Endometrial microvascular endothelial cells (primary cell): Measurements from ENCODE around the gene SNX18. TPM values are rescaled to one million over a fixed set of nuclear protein-coding genes. Genes with fewer than 3 reads are reported as not detected.

Experiments used
- in situ Hi-C: cut with HindIII; loops from 2 replicates; pipeline ENCODE4 v1.10.0; 2017; ENCODE audit warnings: low sequenced_read_pairs, low pct_unique_long_range_greater_than_20kb; ENCODE audit errors: inconsistent ontology term
- total RNA-seq: library from RNA; depleted of rRNA; stranded (reverse); fragments of >200 nt; gene quantifications from one replicate; pipeline ENCODE4 v1.2.3, GENCODE V29; 2015; ENCODE audit errors: inconsistent ontology term

The SNX18 gene
- total RNA-seq, 1 donor from 2014 or later: 39.2 TPM

DNA sequence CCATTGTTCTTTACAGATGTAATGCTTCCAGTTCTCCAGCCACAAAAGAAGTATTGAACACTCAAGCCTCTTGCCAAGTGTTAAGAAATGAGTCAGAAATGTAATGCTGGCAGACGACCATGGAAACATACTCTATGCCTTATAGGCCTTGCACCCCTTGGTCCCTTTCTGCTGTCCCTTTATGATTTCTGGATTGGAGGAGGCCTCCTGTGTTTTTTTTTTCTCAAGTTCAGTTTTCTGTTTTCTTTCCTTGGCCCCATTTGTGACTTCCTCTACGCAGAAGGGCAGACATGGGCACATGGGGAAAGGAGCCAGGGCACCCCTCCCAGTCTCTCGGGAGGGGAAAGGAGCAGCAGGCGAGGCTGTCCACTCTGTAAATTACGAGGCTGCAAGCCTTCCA lies 53.4 kb downstream of the SNX18 start:
- in situ Hi-C loops: no loop called here

GRCh38 chr5:54571462-54571861 lies 53.9 kb downstream of the SNX18 start:
- in situ Hi-C loops: no loop called here

GRCh38 chr5:54573812-54574489 lies 56.4 kb downstream of the SNX18 start:
- in situ Hi-C loops: no loop called here

GRCh38 chr5:54577528-54577927 lies 60.0 kb downstream of the SNX18 start:
- in situ Hi-C loops: no loop called here

GRCh38 chr5:54577937-54578653 lies 60.5 kb downstream of the SNX18 start:
- in situ Hi-C loops: no loop called here

GRCh38 chr5:54579591-54580295 lies 62.2 kb downstream of the SNX18 start:
- in situ Hi-C loops: no loop called here

GRCh38 chr5:54580997-54581811 lies 63.6 kb downstream of the SNX18 start:
- in situ Hi-C loops: no loop called here

DNA sequence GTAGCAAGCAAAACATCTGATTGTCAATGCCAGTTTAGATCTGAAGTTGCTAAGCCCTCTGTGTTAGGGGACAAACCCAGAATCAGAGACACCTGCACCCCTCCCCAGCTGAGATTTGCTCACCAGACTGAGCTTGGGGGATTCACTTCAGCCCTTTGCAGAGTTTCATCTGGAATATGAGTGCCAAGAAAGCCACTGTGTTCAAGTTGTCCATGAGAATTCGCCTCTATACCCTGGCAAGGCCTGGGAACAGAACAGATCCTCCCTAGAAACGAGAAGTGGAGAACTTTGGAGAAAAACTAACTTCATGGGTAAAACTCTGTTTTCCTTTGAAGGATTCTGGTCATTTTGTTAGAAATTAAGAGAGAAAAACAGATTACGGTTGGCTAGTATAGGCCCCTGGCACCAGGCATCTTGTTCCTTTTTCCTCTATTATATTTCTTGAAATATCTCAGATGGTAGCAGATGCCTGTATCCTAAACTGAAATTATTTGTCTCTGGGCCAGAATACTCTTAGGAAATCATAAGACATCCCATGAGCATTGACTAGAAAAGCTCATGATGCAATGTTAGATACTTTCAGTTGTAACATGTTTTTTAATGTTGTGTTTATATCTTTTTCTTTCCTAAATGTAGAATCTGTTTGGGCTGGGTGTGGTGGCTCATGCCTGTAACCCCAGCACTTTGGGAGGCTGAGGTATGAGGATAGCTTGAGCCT lies 64.4 kb downstream of the SNX18 start:
- in situ Hi-C loops: no loop called here

GRCh38 chr5:54586336-54586735 lies 68.8 kb downstream of the SNX18 start:
- in situ Hi-C loops: no loop called here

GRCh38 chr5:54589786-54590185 lies 72.2 kb downstream of the SNX18 start:
- in situ Hi-C loops: no loop called here

- in situ Hi-C loops: no loop called here
These were observed 73.3 kb downstream of the SNX18 start for GRCh38 chr5:54590824-54591223.

DNA sequence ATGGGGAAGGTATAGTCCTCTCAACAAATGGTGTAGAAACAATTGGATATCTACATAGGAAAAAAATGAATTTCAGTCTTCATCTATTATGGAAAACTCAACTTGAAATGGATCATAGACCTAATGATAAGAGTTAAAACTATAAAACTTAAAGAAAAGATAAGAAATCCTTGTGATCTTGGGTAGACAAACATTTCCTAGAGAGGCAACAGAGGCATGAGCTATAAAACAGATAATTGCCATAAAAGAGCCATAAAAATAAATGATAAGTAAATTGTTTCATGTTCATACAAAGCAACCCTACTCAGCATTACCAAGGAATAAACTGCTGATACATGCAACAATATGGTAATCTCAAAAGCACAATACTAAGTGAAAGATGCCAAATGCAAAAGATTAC lies 76.2 kb downstream of the SNX18 start:
- in situ Hi-C loops: no loop called here

DNA sequence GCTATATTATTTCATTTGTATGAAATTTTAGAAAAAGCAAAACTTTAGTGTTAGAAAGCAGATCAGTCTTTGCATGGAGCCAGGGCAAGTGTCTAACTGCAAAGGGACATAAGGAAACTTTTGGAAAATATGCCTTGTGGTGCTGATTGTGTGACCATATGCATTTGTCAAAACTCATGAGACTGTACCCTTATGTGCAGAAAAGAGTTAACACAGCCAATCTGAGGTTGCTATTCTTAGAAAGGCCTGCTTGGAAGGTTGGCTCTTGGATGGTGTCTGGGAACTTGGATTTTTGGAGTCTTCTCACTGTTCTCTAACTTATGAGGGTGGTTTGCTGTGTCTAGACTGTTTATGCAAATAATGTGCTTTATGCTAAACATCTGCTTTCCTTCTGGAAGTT lies 76.6 kb downstream of the SNX18 start:
- in situ Hi-C loops: no loop called here

DNA sequence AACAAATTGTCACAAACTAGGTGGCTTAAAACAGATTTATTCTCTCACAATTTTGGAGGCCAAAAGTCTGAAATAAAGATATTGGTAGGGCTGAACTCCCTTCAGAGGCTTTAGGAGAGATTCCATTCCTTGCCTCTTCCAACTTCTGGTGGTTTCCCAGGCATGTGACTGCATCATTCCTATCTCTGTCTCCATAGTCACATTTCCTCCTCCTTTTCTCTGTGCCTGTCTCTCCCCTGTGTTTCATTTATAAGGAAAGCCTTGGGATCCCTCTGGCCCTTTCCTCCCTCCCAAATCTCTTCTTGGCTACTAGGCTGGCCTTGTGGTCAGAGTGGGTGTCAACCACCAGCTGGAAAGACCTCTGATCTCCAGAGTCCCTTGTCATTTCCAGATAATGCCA lies 78.2 kb downstream of the SNX18 start:
- in situ Hi-C loops: no loop called here

Other genes starting within 250 kb of the SNX18 start
- 9.0 TPM for gene ARL15, start 207.2 kb upstream of the SNX18 start, total RNA-seq
- gene HSPB3, start 62.1 kb upstream of the SNX18 start, total RNA-seq: not detected